ENCODE results near the gene SNRPA. TPM values are rescaled to one million over a fixed set of nuclear protein-coding genes. Genes with fewer than 3 reads are reported as not detected.

Gene SNRPA
- total and polyA plus RNA-seq, 2 donors (not counting 1 experiment from before 2014, with no cell fraction given), result 92.0 to 147 TPM

DNA sequence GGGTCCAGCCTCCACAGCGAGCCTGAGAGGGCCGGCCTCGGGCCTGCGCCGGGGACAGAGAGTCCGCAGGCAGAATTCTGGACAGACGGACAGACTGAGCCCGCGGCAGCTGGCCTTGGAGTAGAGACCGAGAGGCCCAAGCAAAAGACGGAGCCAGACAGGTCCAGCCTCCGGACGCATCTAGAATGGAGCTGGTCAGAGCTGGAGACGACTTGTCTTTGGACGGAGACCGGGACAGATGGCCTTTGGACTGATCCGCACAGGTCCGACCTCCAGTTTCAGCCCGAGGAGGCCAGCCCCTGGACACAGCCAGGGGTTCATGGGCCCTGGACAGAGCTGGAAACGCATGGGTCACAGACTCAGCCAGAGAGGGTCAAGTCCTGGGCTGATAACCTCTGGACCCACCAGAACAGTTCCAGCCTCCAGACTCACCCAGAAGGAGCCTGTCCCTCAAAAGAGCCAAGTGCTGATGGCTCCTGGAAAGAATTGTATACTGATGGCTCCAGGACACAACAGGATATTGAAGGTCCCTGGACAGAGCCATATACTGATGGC lies 33.6 kb upstream of the SNRPA start:
- WGBS (ENCODE audit: insufficient coverage), result 5% methylated on average over 20 of the region's 20 CpGs
- Histone ChIP-seq H3K9me3 (ENCODE audit: control extremely low read depth in 1 of 3, control insufficient read depth in 2 of 3, insufficient read depth in 1 of 3, low read length in 2 of 3) (no peaks in the 10 kb centered on the region), H3K79me2 (ENCODE audit: control insufficient read depth, insufficient read depth, low read length) (peaks cover 70% of the 10 kb centered on the region), H3K9ac (ENCODE audit: low read length) (peak overlapping the region; percentile 90), H3K4me1 (ENCODE audit: control insufficient read depth in 2 of 2, insufficient read depth in 2 of 2, low read length in 2 of 2) (peaks cover 47 to 64% of the 10 kb centered on the region in 2 donors), H2AFZ (ENCODE audit: insufficient read depth, low read depth, low read length, poor library complexity, severe bottlenecking) (peak overlapping the region; percentile 86), H3K36me3 (replicated peaks in 1 of 2; ENCODE audit: control extremely low read depth in 1 of 2, control insufficient read depth in 1 of 2, extremely low read depth in 1 of 2, insufficient read depth in 2 of 2, low read length in 1 of 2) (peaks cover 0 to 8% of the 10 kb centered on the region in 2 experiments), H3K4me2 (replicated peaks; ENCODE audit: low read depth, low read length, poor library complexity, severe bottlenecking) (peak overlapping the region; percentile 90), H4K20me1 (ENCODE audit: control insufficient read depth, insufficient read depth, low read length, poor library complexity, severe bottlenecking) (peaks cover 8% of the 10 kb centered on the region), H3K4me3 (ENCODE audit: control extremely low read depth in 1 of 5, extremely low read depth in 1 of 5, insufficient read depth in 1 of 5, low read depth in 2 of 5, low read length in 4 of 5) (peak overlapping the region; percentile 79 to 90 (median 83)), H3K27ac (ENCODE audit: low read length in 2 of 2) (peak overlapping the region; percentile 87 to 90), H3K27me3 (replicated peaks in 1 of 4; ENCODE audit: control extremely low read depth in 1 of 4, control insufficient read depth in 3 of 4, insufficient read depth in 4 of 4, low read length in 3 of 4) (no peaks in the 10 kb centered on the region)
- intact Hi-C loops (cut with micrococcal nuclease), result loop anchor here (1.0 to 10.0 kb wide), 3 partner anchors 54 to 680 kb away; partner anchors contain the start of genes BCKDHA and EXOSC5
- POLR2A ChIA-PET, result interaction anchor here (0.7 to 2.0 kb wide), 9 partner anchors 31 to 102 kb away, joined by 3 to 15 read pairs (median 4); partner anchors contain the start of genes ACTMAP, EGLN2, RAB4B and SNRPA
- no peak for ATAC-seq (ENCODE audit: low read depth)
- Mint-ChIP-seq H3K27ac (peak overlapping the region; percentile 56), H3K4me1 (peaks cover 68% of the 10 kb centered on the region), H3K27me3 (no peaks in the 10 kb centered on the region), H3K9me3 (ENCODE audit: insufficient read depth) (no peaks in the 10 kb centered on the region), H3K4me3 (peak overlapping the region; percentile 87)
- DNase-seq, result no peak
- CTCF ChIA-PET, result interaction anchor here (1.1 to 2.0 kb wide), 8 partner anchors 33 to 103 kb away, joined by 3 to 9 read pairs (median 5); partner anchors contain the start of genes ACTMAP, EGLN2 and SNRPA
- no peak for TF ChIP-seq EZH2 (IDR thresholded peaks at IDR 0.05; ENCODE audit: borderline replicate concordance, insufficient read depth, low read depth, low read length, poor library complexity, severe bottlenecking)
- TF ChIP-seq, protein P1, sequence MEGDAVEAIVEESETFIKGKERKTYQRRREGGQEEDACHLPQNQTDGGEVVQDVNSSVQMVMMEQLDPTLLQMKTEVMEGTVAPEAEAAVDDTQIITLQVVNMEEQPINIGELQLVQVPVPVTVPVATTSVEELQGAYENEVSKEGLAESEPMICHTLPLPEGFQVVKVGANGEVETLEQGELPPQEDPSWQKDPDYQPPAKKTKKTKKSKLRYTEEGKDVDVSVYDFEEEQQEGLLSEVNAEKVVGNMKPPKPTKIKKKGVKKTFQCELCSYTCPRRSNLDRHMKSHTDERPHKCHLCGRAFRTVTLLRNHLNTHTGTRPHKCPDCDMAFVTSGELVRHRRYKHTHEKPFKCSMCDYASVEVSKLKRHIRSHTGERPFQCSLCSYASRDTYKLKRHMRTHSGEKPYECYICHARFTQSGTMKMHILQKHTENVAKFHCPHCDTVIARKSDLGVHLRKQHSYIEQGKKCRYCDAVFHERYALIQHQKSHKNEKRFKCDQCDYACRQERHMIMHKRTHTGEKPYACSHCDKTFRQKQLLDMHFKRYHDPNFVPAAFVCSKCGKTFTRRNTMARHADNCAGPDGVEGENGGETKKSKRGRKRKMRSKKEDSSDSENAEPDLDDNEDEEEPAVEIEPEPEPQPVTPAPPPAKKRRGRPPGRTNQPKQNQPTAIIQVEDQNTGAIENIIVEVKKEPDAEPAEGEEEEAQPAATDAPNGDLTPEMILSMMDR (IDR thresholded peaks at IDR 0.05), result no peak

All from B cell (primary cell).